Fibroblast of villous mesenchyme (primary cell): ENCODE data around the gene TAS1R2. TPM values are rescaled to one million over a fixed set of nuclear protein-coding genes. Genes with fewer than 3 reads are reported as not detected.

Experiments used
- DNase-seq: peaks from one replicate; pipeline ENCODE4 v3.0.0-alpha.2; 2010; ENCODE audit warnings: low read depth
- H3K4me3 ChIP-seq: 2 replicates; pipeline ENCODE4 v1.5.1; 2011; ENCODE audit warnings: low read depth, mild to moderate bottlenecking, low read length
- total RNA-seq: library from RNA; depleted of rRNA; stranded (reverse); fragments of >200 nt; gene quantifications from 2 replicates; pipeline ENCODE4 v1.2.3, GENCODE V29; 2012
- TF ChIP-seq, protein P1 (sequence below): IDR thresholded peaks from 2 replicates; pipeline ENCODE4 v1.5.1; 2012; ENCODE audit warnings: low read depth, mild to moderate bottlenecking, low read length; ENCODE audit not compliant: insufficient read depth

Gene TAS1R2
- total RNA-seq, result not detected in 2 replicates

GRCh38 chr1:18859560-18859959, at the start of gene TAS1R2:
Gene TAS1R2, minus strand, starts transcription at chr1:18859660. Its CDS starts 0 bp downstream, at chr1:18859660.
- TF ChIP-seq, protein P1, sequence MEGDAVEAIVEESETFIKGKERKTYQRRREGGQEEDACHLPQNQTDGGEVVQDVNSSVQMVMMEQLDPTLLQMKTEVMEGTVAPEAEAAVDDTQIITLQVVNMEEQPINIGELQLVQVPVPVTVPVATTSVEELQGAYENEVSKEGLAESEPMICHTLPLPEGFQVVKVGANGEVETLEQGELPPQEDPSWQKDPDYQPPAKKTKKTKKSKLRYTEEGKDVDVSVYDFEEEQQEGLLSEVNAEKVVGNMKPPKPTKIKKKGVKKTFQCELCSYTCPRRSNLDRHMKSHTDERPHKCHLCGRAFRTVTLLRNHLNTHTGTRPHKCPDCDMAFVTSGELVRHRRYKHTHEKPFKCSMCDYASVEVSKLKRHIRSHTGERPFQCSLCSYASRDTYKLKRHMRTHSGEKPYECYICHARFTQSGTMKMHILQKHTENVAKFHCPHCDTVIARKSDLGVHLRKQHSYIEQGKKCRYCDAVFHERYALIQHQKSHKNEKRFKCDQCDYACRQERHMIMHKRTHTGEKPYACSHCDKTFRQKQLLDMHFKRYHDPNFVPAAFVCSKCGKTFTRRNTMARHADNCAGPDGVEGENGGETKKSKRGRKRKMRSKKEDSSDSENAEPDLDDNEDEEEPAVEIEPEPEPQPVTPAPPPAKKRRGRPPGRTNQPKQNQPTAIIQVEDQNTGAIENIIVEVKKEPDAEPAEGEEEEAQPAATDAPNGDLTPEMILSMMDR, result no peak
- no peak for DNase-seq
- no peak within 1 kb of the TSS for H3K4me3 ChIP-seq

GRCh38 chr1:18907917-18908845, 48.7 kb upstream of the TAS1R2 start:
- DNase-seq, result no peak
- H3K4me3 ChIP-seq, result no peak overlapping the region
- TF ChIP-seq, protein P1, result no peak

DNA sequence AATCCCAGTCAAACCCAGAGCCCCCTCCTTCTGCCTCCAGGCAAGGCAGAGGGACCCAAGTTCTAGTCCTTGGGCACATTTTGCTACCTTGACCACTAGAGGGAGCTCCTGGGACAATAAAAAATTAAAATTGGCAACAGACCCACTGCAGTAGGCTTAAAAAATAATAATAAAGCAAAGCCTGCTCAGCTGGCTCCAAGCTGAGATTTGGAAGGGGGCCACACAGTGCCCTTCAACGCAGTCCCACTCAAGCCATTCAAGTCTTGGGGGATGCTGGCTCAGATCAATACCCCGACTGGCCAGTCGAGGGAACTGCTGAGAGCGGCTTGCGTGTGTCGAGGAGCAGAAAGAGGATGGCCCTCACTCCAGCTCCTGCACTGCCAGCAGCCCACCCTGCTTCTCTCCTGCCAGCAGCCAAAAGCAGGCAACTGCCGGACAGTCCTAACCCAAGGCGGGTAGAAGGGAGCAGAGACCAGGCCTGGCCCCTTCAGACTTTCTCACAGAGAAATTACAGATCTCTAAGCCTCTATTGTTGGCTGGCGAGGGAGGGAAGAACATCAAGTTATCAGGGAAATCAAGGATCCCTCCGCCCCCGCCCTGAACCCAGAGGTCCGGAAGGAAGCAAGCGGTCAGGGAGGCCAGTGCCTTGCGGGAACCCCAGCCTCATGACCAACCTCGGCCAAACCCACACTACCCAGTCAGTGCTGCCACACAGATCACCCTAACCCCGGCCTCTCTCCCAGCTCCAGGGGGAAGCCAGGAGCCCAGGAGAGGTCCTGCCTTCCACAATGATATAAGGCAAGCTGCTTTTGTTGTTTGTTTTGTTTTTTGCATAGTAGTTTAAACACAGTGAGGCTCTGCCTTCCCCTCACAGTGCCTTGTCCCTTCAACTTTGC, 47.8 kb upstream of the TAS1R2 start:
- TF ChIP-seq, protein P1, result peak; percentile 86
- H3K4me3 ChIP-seq, result no peak overlapping the region
- peak; percentile 72 for DNase-seq

DNA sequence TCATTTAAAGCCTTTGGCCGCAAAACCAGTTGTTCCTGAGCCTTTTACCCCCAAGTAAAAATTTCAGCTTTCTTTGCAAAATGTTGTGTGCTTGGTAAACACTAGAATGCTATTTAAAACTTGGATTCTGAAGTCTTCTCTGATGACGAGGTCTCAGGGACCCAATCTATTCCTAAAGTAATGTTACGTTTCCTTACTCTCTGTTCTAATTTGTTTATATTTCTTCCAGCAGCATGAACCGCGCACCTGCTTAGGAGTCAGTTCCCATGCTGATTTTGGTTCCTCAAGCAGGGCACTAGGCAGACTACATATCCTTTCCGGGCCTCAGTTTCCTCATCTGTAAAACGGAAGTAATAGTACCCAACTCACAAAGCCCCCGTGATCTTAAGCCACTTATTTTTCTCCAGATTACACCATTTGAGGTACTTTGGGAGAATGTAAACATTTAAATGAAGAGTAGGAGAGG, 43.9 kb upstream of the TAS1R2 start:
- TF ChIP-seq, protein P1, result no peak
- no peak for DNase-seq
- H3K4me3 ChIP-seq, result peak overlapping the region; percentile 85

GRCh38 chr1:18902523-18903290, 43.2 kb upstream of the TAS1R2 start, which contains the start of gene ALDH4A1:
Gene ALDH4A1, minus strand, starts transcription at chr1:18902555. Its CDS starts 32 bp downstream, at chr1:18902523.
- DNase-seq, result peak; percentile 98
- peak within 1 kb of the TSS; percentile 85 for H3K4me3 ChIP-seq
- TF ChIP-seq, protein P1, result no peak
